H9 (cell line): ENCODE measurements around the gene RPS27A. TPM values are rescaled to one million over a fixed set of nuclear protein-coding genes. Genes with fewer than 3 reads are reported as not detected.

Source experiments
- DNase-seq: peaks from one replicate; pipeline ENCODE4 v3.0.0-alpha.2; 2017
- H2AFZ ChIP-seq: one replicate; pipeline ENCODE4 v1.6.1; 2013; ENCODE audit warnings: mild to moderate bottlenecking, low read length, control low read depth, moderate library complexity
- H2AK5ac ChIP-seq: 2 replicates; pipeline ENCODE4 v1.6.1; 2013; ENCODE audit warnings: low read length, control low read depth, mixed read lengths; ENCODE audit not compliant: insufficient read length
- H2BK120ac ChIP-seq: one replicate; pipeline ENCODE4 v1.6.1; 2013; ENCODE audit warnings: low read depth, mild to moderate bottlenecking, low read length, control low read depth, inconsistent platforms; ENCODE audit not compliant: poor library complexity, severe bottlenecking
- H2BK12ac ChIP-seq: 2 replicates; pipeline ENCODE4 v1.6.1; 2013; ENCODE audit warnings: low read length, control low read depth, mixed read lengths, low read depth; ENCODE audit not compliant: insufficient read length
- H2BK15ac ChIP-seq: 2 replicates; pipeline ENCODE4 v1.6.1; 2013; ENCODE audit warnings: low read depth, low read length, control low read depth
- H2BK20ac ChIP-seq: one replicate; pipeline ENCODE4 v1.6.1; 2013; ENCODE audit warnings: low read depth, mild to moderate bottlenecking, low read length, control low read depth, inconsistent platforms; ENCODE audit not compliant: poor library complexity, severe bottlenecking
- H2BK5ac ChIP-seq: 2 replicates; pipeline ENCODE4 v1.6.1; 2013; ENCODE audit warnings: low read length, control low read depth, mixed read lengths; ENCODE audit not compliant: insufficient read length
- H3K14ac ChIP-seq: 2 replicates; pipeline ENCODE4 v1.6.1; 2013; ENCODE audit warnings: low read length, control low read depth; ENCODE audit not compliant: insufficient read depth
- H3K18ac ChIP-seq: 2 replicates; pipeline ENCODE4 v1.6.1; 2013; ENCODE audit warnings: low read depth, mild to moderate bottlenecking, mixed read lengths, low read length, control low read depth; ENCODE audit not compliant: insufficient read length
- H3K23ac ChIP-seq: 2 replicates; pipeline ENCODE4 v1.6.1; 2013; ENCODE audit warnings: low read length, control low read depth, mixed read lengths, low read depth; ENCODE audit not compliant: insufficient read length
- H3K23me2 ChIP-seq: 2 replicates; pipeline ENCODE4 v1.6.1; 2013; ENCODE audit warnings: low read depth, mild to moderate bottlenecking, mixed read lengths, low read length, control low read depth; ENCODE audit not compliant: insufficient read length, poor library complexity, severe bottlenecking
- H3K27ac ChIP-seq: 2 replicates; pipeline ENCODE4 v1.5.1; 2013; ENCODE audit warnings: low read length, control low read depth, mixed read lengths, low read depth; ENCODE audit not compliant: insufficient read length
- H3K27me3 ChIP-seq: 2 replicates; pipeline ENCODE4 v1.6.1; 2013; ENCODE audit warnings: low read length, control low read depth, inconsistent platforms; ENCODE audit not compliant: insufficient read depth
- H3K4ac ChIP-seq: 2 replicates; pipeline ENCODE4 v1.6.1; 2013; ENCODE audit warnings: low read depth, mild to moderate bottlenecking, control low read depth, inconsistent platforms, low read length, moderate library complexity
- H3K4me1 ChIP-seq: 2 replicates; pipeline ENCODE4 v1.6.1; 2013; ENCODE audit warnings: low read length, control low read depth, inconsistent platforms; ENCODE audit not compliant: insufficient read depth
- H3K4me2 ChIP-seq: 2 replicates; pipeline ENCODE4 v1.6.1; 2013; ENCODE audit warnings: low read length, control low read depth, mixed read lengths; ENCODE audit not compliant: insufficient read length, insufficient read depth
- H3K56ac ChIP-seq: 2 replicates; pipeline ENCODE4 v1.6.1; 2013; ENCODE audit warnings: low read depth, mild to moderate bottlenecking, mixed read lengths, low read length, control low read depth; ENCODE audit not compliant: insufficient read length
- H3K79me1 ChIP-seq: 2 replicates; pipeline ENCODE4 v1.6.1; 2013; ENCODE audit warnings: low read depth, mild to moderate bottlenecking, moderate library complexity, low read length, control low read depth, inconsistent platforms; ENCODE audit not compliant: insufficient read depth, poor library complexity, severe bottlenecking
- H3K79me2 ChIP-seq: 2 replicates; pipeline ENCODE4 v1.6.1; 2013; ENCODE audit warnings: low read length, control low read depth, inconsistent platforms; ENCODE audit not compliant: insufficient read depth
- H3K9ac ChIP-seq: 2 replicates; pipeline ENCODE4 v1.6.1; 2013; ENCODE audit warnings: low read length, control low read depth, mixed read lengths; ENCODE audit not compliant: insufficient read length; ENCODE audit errors: extremely low read depth
- H3K9me3 ChIP-seq: one replicate; pipeline ENCODE4 v1.6.1; 2013; ENCODE audit warnings: low read depth, low read length, inconsistent platforms; ENCODE audit not compliant: control insufficient read depth
- H3T11ph ChIP-seq: one replicate; pipeline ENCODE4 v1.6.1; 2013; ENCODE audit warnings: mild to moderate bottlenecking, low read length, control low read depth, inconsistent platforms
- H4K20me1 ChIP-seq: one replicate; pipeline ENCODE4 v1.6.1; 2013; ENCODE audit not compliant: control insufficient read depth, insufficient read length, insufficient read depth
- H4K5ac ChIP-seq: 2 replicates; pipeline ENCODE4 v1.6.1; 2013; ENCODE audit warnings: low read depth, mild to moderate bottlenecking, mixed read lengths, low read length, control low read depth; ENCODE audit not compliant: insufficient read length
- H4K8ac ChIP-seq: replicated peaks from 2 replicates; pipeline ENCODE4 v1.6.1; 2013; ENCODE audit warnings: low read length, control low read depth, mixed read lengths, low read depth; ENCODE audit not compliant: insufficient read length
- H4K91ac ChIP-seq: 2 replicates; pipeline ENCODE4 v1.6.1; 2013; ENCODE audit warnings: low read depth, mild to moderate bottlenecking, moderate library complexity, mixed read lengths, low read length, control low read depth; ENCODE audit not compliant: insufficient read length
- H3K27ac Mint-ChIP-seq, 3 experiments: 2 replicates in 2 of 3; 3 replicates in 1 of 3; pipeline ENCODE4 v1.8.0; 2020 to 2021; ENCODE audit warnings: mixed read lengths in 3 of 3, mild to moderate bottlenecking in 1 of 3, moderate library complexity in 1 of 3
- H3K27me3 Mint-ChIP-seq: 2 replicates; pipeline ENCODE4 v1.8.0; 2021; ENCODE audit warnings: low read depth, mild to moderate bottlenecking, moderate library complexity, mixed read lengths
- H3K36me3 Mint-ChIP-seq, 3 experiments: 2 replicates in 2 of 3; 3 replicates in 1 of 3; pipeline ENCODE4 v1.8.0; 2020 to 2021; ENCODE audit warnings: low read depth in 3 of 3, mixed read lengths in 3 of 3; ENCODE audit not compliant: insufficient read depth in 1 of 3
- H3K4me1 Mint-ChIP-seq, 2 experiments: 2 replicates each; pipeline ENCODE4 v1.8.0; 2020; ENCODE audit warnings: mixed read lengths in 2 of 2
- H3K4me3 Mint-ChIP-seq, 2 experiments: 2 replicates in 1 of 2; 3 replicates in 1 of 2; pipeline ENCODE4 v1.8.0; 2020 to 2021; ENCODE audit warnings: mild to moderate bottlenecking in 2 of 2, mixed read lengths in 2 of 2, moderate library complexity in 1 of 2
- H3K9me3 Mint-ChIP-seq, 2 experiments: 2 replicates in 1 of 2; 3 replicates in 1 of 2; pipeline ENCODE4 v1.8.0; 2020; ENCODE audit warnings: mild to moderate bottlenecking in 2 of 2, mixed read lengths in 2 of 2, moderate library complexity in 1 of 2
- CTCF ChIP-seq: fragments of 200-600 bp; sonication (generic); conservative IDR thresholded peaks from 3 replicates; pipeline ENCODE4 v1.8.0; 2021; ENCODE audit warnings: antibody characterized with exemption, mild to moderate bottlenecking
- WGBS: extraction: QIAGEN DNeasy Blood & Tissue Kit; methylation state at CpG from one replicate; pipeline ENCODE4 v1.1.7; 2013; ENCODE audit warnings: missing lambda C conversion rate, low lambda C conversion rate, mixed read lengths; ENCODE audit not compliant: insufficient read length; ENCODE audit errors: extremely low coverage; 5-methylcytosine and 5-hydroxymethylcytosine counted together
- total RNA-seq: library from RNA; stranded (reverse); gene quantifications from 2 replicates; pipeline ENCODE4 v1.2.1, GENCODE V29; 2021

RPS27A gene
- total RNA-seq, 1 experiment from 2014 or later, result 1,415 TPM

- Histone ChIP-seq H3K14ac (peak overlapping the region; percentile 85; the same call in 1 of the 2 replicates), H3T11ph (no peak overlapping the region), H2BK120ac (no peak overlapping the region), H3K79me2 (peaks cover 10% of the 10 kb centered on the region), H2BK12ac (no peak overlapping the region), H3K23ac (no peak overlapping the region), H4K20me1 (no peaks in the 10 kb centered on the region), H3K56ac (no peak overlapping the region), H2BK20ac (no peak overlapping the region), H3K79me1 (peaks cover 7% of the 10 kb centered on the region), H3K4ac (no peak overlapping the region; the same call in 1 of the 2 replicates), H3K23me2 (peaks cover 10% of the 10 kb centered on the region), H3K9me3 (no peaks in the 10 kb centered on the region), H3K4me1 (no peaks in the 10 kb centered on the region), H3K27ac (peak overlapping the region; percentile 92), H3K27me3 (no peaks in the 10 kb centered on the region), H4K8ac (no peak overlapping the region), H4K5ac (no peak overlapping the region), H2BK15ac (no peak overlapping the region), H2AFZ (no peak overlapping the region), H3K18ac (peak overlapping the region; percentile 28), H2BK5ac (no peak overlapping the region), H3K4me2 (peak overlapping the region; percentile 99), H3K9ac (peak overlapping the region; percentile 89), H4K91ac (no peak overlapping the region), H2AK5ac (no peak overlapping the region)
- peak overlapping the region; percentile 99 to 100 (median 100) for H3K27ac Mint-ChIP-seq
- peak overlapping the region; percentile 97 to 99 for H3K4me3 Mint-ChIP-seq
- H3K4me1 Mint-ChIP-seq, result peaks cover 19 to 24% of the 10 kb centered on the region in 2 experiments
- no peak for DNase-seq
- no peaks in the 10 kb centered on the region; the same call in 1 of the 2 replicates for H3K27me3 Mint-ChIP-seq
- H3K9me3 Mint-ChIP-seq, result no peaks in the 10 kb centered on the region; a peak in 1 of 5 replicates
- no peak for TF ChIP-seq CTCF
- WGBS, result no CpG with 5 or more reads among the region's 33 CpGs
- H3K36me3 Mint-ChIP-seq, result peaks cover 31 to 58% (median 42%) of the 10 kb centered on the region in 3 experiments
Measured at GRCh38 chr2:55232863-55233657, 572 bp downstream of the RPS27A start.
